HEK293T (cell line): Measurements from ENCODE around the gene MACROD2.

ENCODE experiments used
- CTCF ChIA-PET: fragments of 350-600 bp; formaldehyde crosslinking; extraction: SDS; loops from one replicate; lab custom pipeline; 2021; ENCODE audit warnings: antibody characterized with exemption, inconsistent platforms; lab: Yijun Ruan, JAX
- POLR2A ChIA-PET: fragments of 350-600 bp; formaldehyde crosslinking; extraction: SDS; loops from one replicate; lab custom pipeline; 2020; ENCODE audit warnings: antibody characterized with exemption, inconsistent platforms; lab: Yijun Ruan, JAX
- DNase-seq: peaks from one replicate; pipeline ENCODE4 v3.0.0; 2012; ENCODE audit warnings: mixed read lengths; ENCODE audit errors: extremely low spot score
- ARNT ChIP-seq: fragments of 450-650 bp; IDR thresholded peaks from 2 replicates; pipeline ENCODE4 v1.6.1; 2017; ENCODE audit warnings: mild to moderate bottlenecking
- BHLHE40 ChIP-seq: fragments of 450-650 bp; IDR thresholded peaks from 2 replicates; pipeline ENCODE4 v1.6.1; 2016; ENCODE audit warnings: mild to moderate bottlenecking, moderate library complexity, borderline replicate concordance
- CTBP1 ChIP-seq: fragments of 450-650 bp; IDR thresholded peaks from 2 replicates; pipeline ENCODE4 v1.6.1; 2016; ENCODE audit warnings: borderline replicate concordance
- ELF4 ChIP-seq: fragments of 450-650 bp; IDR thresholded peaks from 2 replicates; pipeline ENCODE4 v1.6.1; 2017; ENCODE audit warnings: antibody characterized with exemption
- FOXA1 ChIP-seq: fragments of 450-650 bp; IDR thresholded peaks from 2 replicates; pipeline ENCODE4 v1.6.1; 2016; ENCODE audit warnings: mild to moderate bottlenecking
- FOXK2 ChIP-seq: fragments of 450-650 bp; IDR thresholded peaks from 2 replicates; pipeline ENCODE4 v1.6.1; 2016; ENCODE audit warnings: mild to moderate bottlenecking
- FOXM1 ChIP-seq: fragments of 450-650 bp; IDR thresholded peaks from 2 replicates; pipeline ENCODE4 v1.6.1; 2017; ENCODE audit warnings: mild to moderate bottlenecking, borderline replicate concordance
- HDGF ChIP-seq: fragments of 450-650 bp; IDR thresholded peaks from 2 replicates; pipeline ENCODE4 v1.6.1; 2017; ENCODE audit warnings: antibody characterized with exemption, borderline replicate concordance
- L3MBTL2 ChIP-seq: fragments of 450-650 bp; conservative IDR thresholded peaks from 2 replicates; pipeline ENCODE4 v1.6.1; 2016; ENCODE audit warnings: mild to moderate bottlenecking
- LEF1 ChIP-seq: fragments of 450-650 bp; IDR thresholded peaks from 2 replicates; pipeline ENCODE4 v1.6.1; 2017; ENCODE audit warnings: mild to moderate bottlenecking, borderline replicate concordance
- NFRKB ChIP-seq: fragments of 450-650 bp; IDR thresholded peaks from 2 replicates; pipeline ENCODE4 v1.6.1; 2016; ENCODE audit warnings: mild to moderate bottlenecking, moderate library complexity
- PKNOX1 ChIP-seq: fragments of 450-650 bp; IDR thresholded peaks from 2 replicates; pipeline ENCODE4 v1.6.1; 2016
- SP1 ChIP-seq: fragments of 450-650 bp; IDR thresholded peaks from 2 replicates; pipeline ENCODE4 v1.6.1; 2017
- SUZ12 ChIP-seq: fragments of 450-650 bp; IDR thresholded peaks from 2 replicates; pipeline ENCODE4 v1.6.1; 2016; ENCODE audit warnings: mild to moderate bottlenecking
- TARDBP ChIP-seq: fragments of 450-650 bp; IDR thresholded peaks from 2 replicates; pipeline ENCODE4 v1.6.1; 2016
- ZNF384 ChIP-seq: fragments of 450-650 bp; IDR thresholded peaks from 2 replicates; pipeline ENCODE4 v1.6.1; 2016

Gene MACROD2

GRCh38 chr20:14801591-14802325 is 806.4 kb downstream of the MACROD2 start:
- ChIA-PET CTCF (no interaction called here), POLR2A (no interaction called here)
- TF ChIP-seq L3MBTL2 (no peak), SP1 (no peak), NFRKB (no peak), ELF4 (no peak), FOXM1 (no peak), PKNOX1 (no peak), CTBP1 (no peak), FOXA1 (no peak), BHLHE40 (no peak), LEF1 (no peak), ZNF384 (no peak), TARDBP (no peak), SUZ12 (no peak), ARNT (no peak), FOXK2 (no peak), HDGF (no peak)
- DNase-seq, result no peak

- no peak for DNase-seq
- ChIA-PET CTCF (no interaction called here), POLR2A (no interaction called here)
- no peak for TF ChIP-seq TARDBP
- no peak for TF ChIP-seq ZNF384
- TF ChIP-seq PKNOX1, result no peak
- TF ChIP-seq ARNT, result no peak
- no peak for TF ChIP-seq BHLHE40
- TF ChIP-seq FOXK2, result no peak
- no peak for TF ChIP-seq L3MBTL2
These were observed 811.9 kb downstream of the MACROD2 start for GRCh38 chr20:14807224-14807623.

- no peak for TF ChIP-seq ELF4
- no peak for TF ChIP-seq L3MBTL2
- no peak for TF ChIP-seq NFRKB
- no peak for TF ChIP-seq ZNF384
- no peak for TF ChIP-seq LEF1
- TF ChIP-seq CTBP1, result no peak
- no peak for TF ChIP-seq FOXK2
- no peak for TF ChIP-seq BHLHE40
- TF ChIP-seq FOXA1, result no peak
- TF ChIP-seq HDGF, result no peak
- TF ChIP-seq TARDBP, result no peak
- TF ChIP-seq PKNOX1, result no peak
- no peak for TF ChIP-seq FOXM1
- TF ChIP-seq SP1, result no peak
- no peak for TF ChIP-seq ARNT
- TF ChIP-seq SUZ12, result no peak
These were observed 820.0 kb downstream of the MACROD2 start for GRCh38 chr20:14815340-14815739.

GRCh38 chr20:14816471-14816870 is 821.2 kb downstream of the MACROD2 start:
- DNase-seq, result no peak
- ChIA-PET CTCF (interaction anchor here (0.6 kb wide), 1 partner anchor 40 kb away, joined by 3 read pairs; no protein-coding TSS in a partner anchor), POLR2A (no interaction called here)
- TF ChIP-seq FOXK2, result no peak
- no peak for TF ChIP-seq LEF1
- no peak for TF ChIP-seq CTBP1

More at GRCh38 chr20:14815340-14815739, 820.0 kb downstream of the MACROD2 start:
- ChIA-PET CTCF (no interaction called here), POLR2A (no interaction called here)
- DNase-seq, result no peak

- ChIA-PET CTCF (no interaction called here), POLR2A (no interaction called here)
- no peak for DNase-seq
- TF ChIP-seq FOXK2 (no peak), ELF4 (no peak), BHLHE40 (no peak), TARDBP (no peak), SP1 (no peak), PKNOX1 (no peak), SUZ12 (no peak), NFRKB (no peak), ZNF384 (no peak)
These were observed 821.8 kb downstream of the MACROD2 start for GRCh38 chr20:14817101-14817500.

GRCh38 chr20:14820771-14821170 is 825.5 kb downstream of the MACROD2 start:
- POLR2A ChIA-PET, result no interaction called here
- CTCF ChIA-PET, result interaction anchor here (0.6 kb wide), 1 partner anchor 422 kb away, joined by 8 read pairs; no protein-coding TSS in a partner anchor
- no peak for TF ChIP-seq TARDBP
- no peak for TF ChIP-seq FOXA1
- no peak for TF ChIP-seq HDGF
- TF ChIP-seq ARNT, result no peak
- no peak for TF ChIP-seq BHLHE40
- no peak for TF ChIP-seq LEF1
- no peak for TF ChIP-seq ZNF384
- no peak for DNase-seq
